ENCODE results near the gene DARS2. TPM values are rescaled to one million over a fixed set of nuclear protein-coding genes. Genes with fewer than 3 reads are reported as not detected.

DARS2 gene
- total RNA-seq, 1 donor from 2014 or later: 56.0 TPM

- Histone ChIP-seq H3K27ac (no peak overlapping the region), H3K4me2 (no peak overlapping the region), H2AFZ (replicated peaks) (no peak overlapping the region), H4K20me1 (ENCODE audit: low read depth) (peaks cover 15% of the 10 kb centered on the region), H3K79me2 (ENCODE audit: low read depth) (peaks cover 62% of the 10 kb centered on the region), H3K9ac (no peak overlapping the region), H3K9me3 (ENCODE audit: low read depth) (no peaks in the 10 kb centered on the region), H3K27me3 (no peaks in the 10 kb centered on the region), H3K36me3 (peaks cover 8% of the 10 kb centered on the region), H3K4me3 (no peak overlapping the region), H3F3A (ENCODE audit: low read depth) (peaks cover 26% of the 10 kb centered on the region), H3K4me1 (peaks cover 8% of the 10 kb centered on the region)
- DNase-seq (ENCODE audit: low spot score): no peak
- Mint-ChIP-seq H3K27ac (no peak overlapping the region), H3K4me1 (peaks cover 25% of the 10 kb centered on the region), H3K36me3 (peaks cover 30% of the 10 kb centered on the region), H3K9me3 (no peaks in the 10 kb centered on the region), H3K4me3 (no peak overlapping the region), H3K27me3 (ENCODE audit: insufficient read depth, low read depth) (no peaks in the 10 kb centered on the region)
- no peak for TF ChIP-seq EZH2phosphoT487 (IDR thresholded peaks at IDR 0.05)
- TF ChIP-seq, protein P1, sequence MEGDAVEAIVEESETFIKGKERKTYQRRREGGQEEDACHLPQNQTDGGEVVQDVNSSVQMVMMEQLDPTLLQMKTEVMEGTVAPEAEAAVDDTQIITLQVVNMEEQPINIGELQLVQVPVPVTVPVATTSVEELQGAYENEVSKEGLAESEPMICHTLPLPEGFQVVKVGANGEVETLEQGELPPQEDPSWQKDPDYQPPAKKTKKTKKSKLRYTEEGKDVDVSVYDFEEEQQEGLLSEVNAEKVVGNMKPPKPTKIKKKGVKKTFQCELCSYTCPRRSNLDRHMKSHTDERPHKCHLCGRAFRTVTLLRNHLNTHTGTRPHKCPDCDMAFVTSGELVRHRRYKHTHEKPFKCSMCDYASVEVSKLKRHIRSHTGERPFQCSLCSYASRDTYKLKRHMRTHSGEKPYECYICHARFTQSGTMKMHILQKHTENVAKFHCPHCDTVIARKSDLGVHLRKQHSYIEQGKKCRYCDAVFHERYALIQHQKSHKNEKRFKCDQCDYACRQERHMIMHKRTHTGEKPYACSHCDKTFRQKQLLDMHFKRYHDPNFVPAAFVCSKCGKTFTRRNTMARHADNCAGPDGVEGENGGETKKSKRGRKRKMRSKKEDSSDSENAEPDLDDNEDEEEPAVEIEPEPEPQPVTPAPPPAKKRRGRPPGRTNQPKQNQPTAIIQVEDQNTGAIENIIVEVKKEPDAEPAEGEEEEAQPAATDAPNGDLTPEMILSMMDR (IDR thresholded peaks at IDR 0.05): no peak
- no peak for TF ChIP-seq EZH2 (IDR thresholded peaks at IDR 0.05)
These were observed 46.6 kb downstream of the DARS2 start for GRCh38 chr1:173871091-173871490.

- no peak overlapping the region for H3K27ac ChIP-seq
- Mint-ChIP-seq H3K27ac (no peak overlapping the region), H3K36me3 (peaks cover 27% of the 10 kb centered on the region)
These were observed 47.0 kb downstream of the DARS2 start for GRCh38 chr1:173871500-173871899.

GRCh38 chr1:173876732-173877131 is 52.3 kb downstream of the DARS2 start:
- Histone ChIP-seq H3K4me2 (no peak overlapping the region), H2AFZ (replicated peaks) (no peak overlapping the region), H3K79me2 (ENCODE audit: low read depth) (peaks cover 16% of the 10 kb centered on the region), H3K4me3 (no peak overlapping the region), H3K36me3 (no peaks in the 10 kb centered on the region), H3K9me3 (ENCODE audit: low read depth) (no peaks in the 10 kb centered on the region), H3K27ac (no peak overlapping the region), H3K4me1 (no peaks in the 10 kb centered on the region), H3K9ac (no peak overlapping the region), H3F3A (ENCODE audit: low read depth) (no peaks in the 10 kb centered on the region), H3K27me3 (no peaks in the 10 kb centered on the region), H4K20me1 (ENCODE audit: low read depth) (no peaks in the 10 kb centered on the region)
- no peak for TF ChIP-seq EZH2 (IDR thresholded peaks at IDR 0.05)
- no peak for TF ChIP-seq EZH2phosphoT487 (IDR thresholded peaks at IDR 0.05)
- TF ChIP-seq, protein P1 (IDR thresholded peaks at IDR 0.05): no peak
- Mint-ChIP-seq H3K27ac (no peak overlapping the region), H3K27me3 (ENCODE audit: insufficient read depth, low read depth) (no peaks in the 10 kb centered on the region), H3K4me3 (no peak overlapping the region), H3K36me3 (peaks cover 23% of the 10 kb centered on the region), H3K4me1 (peaks cover 7% of the 10 kb centered on the region), H3K9me3 (no peaks in the 10 kb centered on the region)
- no peak for DNase-seq (ENCODE audit: low spot score)

More at GRCh38 chr1:173871500-173871899, 47.0 kb downstream of the DARS2 start:
- Histone ChIP-seq H3F3A (ENCODE audit: low read depth) (peaks cover 22% of the 10 kb centered on the region), H3K27me3 (no peaks in the 10 kb centered on the region), H3K4me3 (no peak overlapping the region), H3K9ac (no peak overlapping the region), H3K9me3 (ENCODE audit: low read depth) (no peaks in the 10 kb centered on the region), H3K4me2 (no peak overlapping the region), H3K79me2 (ENCODE audit: low read depth) (peaks cover 58% of the 10 kb centered on the region), H3K36me3 (peaks cover 5% of the 10 kb centered on the region), H4K20me1 (ENCODE audit: low read depth) (peaks cover 11% of the 10 kb centered on the region), H2AFZ (replicated peaks) (no peak overlapping the region), H3K4me1 (peaks cover 8% of the 10 kb centered on the region)
- TF ChIP-seq, protein P1 (IDR thresholded peaks at IDR 0.05): no peak
- no peak for TF ChIP-seq EZH2 (IDR thresholded peaks at IDR 0.05)
- TF ChIP-seq EZH2phosphoT487 (IDR thresholded peaks at IDR 0.05): no peak
- DNase-seq (ENCODE audit: low spot score): no peak
- no peak overlapping the region for H3K4me3 Mint-ChIP-seq
- peaks cover 21% of the 10 kb centered on the region for H3K4me1 Mint-ChIP-seq
- H3K9me3 Mint-ChIP-seq: no peaks in the 10 kb centered on the region
- H3K27me3 Mint-ChIP-seq (ENCODE audit: insufficient read depth, low read depth): no peaks in the 10 kb centered on the region

Measured in neural progenitor cell (in vitro differentiated cells).